Measurements from ENCODE around the gene RNASET2.
"Not testable (repeated sequence)": the region's sequence is repeated elsewhere in the genome, so short reads cannot be mapped to it uniquely, and the experiment has no call there.

Gene RNASET2

GRCh38 chr6:166904101-166904746, 52.1 kb downstream of the RNASET2 start:
- DNase-seq (ENCODE audit: low read depth in 4 of 4, low spot score in 1 of 4) = no peak

- DNase-seq (ENCODE audit: low read depth in 4 of 4, low spot score in 1 of 4) = no peak
Measured at GRCh38 chr6:166903500-166903899, 52.9 kb downstream of the RNASET2 start.

DNA sequence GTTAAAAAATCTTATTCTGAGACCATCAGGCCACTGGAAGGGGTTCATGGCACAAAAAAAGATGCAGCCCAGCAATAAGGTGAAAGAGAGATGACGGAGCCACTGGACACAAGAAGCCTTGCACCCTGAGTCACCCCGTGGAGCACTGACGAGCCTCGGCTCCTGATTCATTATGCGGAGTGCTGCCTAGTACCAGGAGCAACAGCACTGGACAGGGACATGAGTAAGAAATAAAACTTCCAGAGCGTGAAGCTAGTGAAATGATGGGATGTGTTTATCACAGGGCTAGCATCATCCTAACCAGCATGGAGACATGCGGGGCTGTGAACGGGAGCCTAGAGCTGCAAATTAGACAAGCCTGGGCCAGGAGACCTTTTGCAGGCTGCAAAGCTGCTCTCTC, 53.3 kb downstream of the RNASET2 start:
- DNase-seq (ENCODE audit: low read depth in 4 of 4, low spot score in 1 of 4) = no peak

GRCh38 chr6:166902211-166902755, 54.1 kb downstream of the RNASET2 start:
- no peak for DNase-seq (ENCODE audit: low read depth in 4 of 4, low spot score in 1 of 4)

DNA sequence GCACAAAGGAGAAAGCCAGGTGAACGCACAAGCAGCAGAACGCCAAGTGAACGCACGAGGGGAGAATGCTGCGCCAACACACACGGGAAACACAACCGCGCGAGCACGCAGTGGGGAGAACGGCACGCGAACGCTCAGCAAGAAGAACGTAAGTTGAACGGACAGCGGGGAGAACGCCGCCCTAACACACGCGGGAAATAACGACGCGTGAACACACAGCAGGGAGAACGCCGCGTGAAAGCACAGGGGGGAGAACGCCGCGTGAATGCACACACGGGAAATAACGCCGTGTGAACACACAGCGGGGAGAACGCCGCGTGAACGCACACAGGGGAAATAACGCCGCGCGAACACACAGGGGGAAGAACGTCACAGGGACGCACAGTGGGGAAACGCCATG, 54.7 kb downstream of the RNASET2 start:
- no peak for DNase-seq (ENCODE audit: low read depth in 4 of 4, low spot score in 1 of 4)

- DNase-seq (ENCODE audit: low read depth in 4 of 4, low spot score in 1 of 4) = no peak
Measured at GRCh38 chr6:166900956-166901607, 55.3 kb downstream of the RNASET2 start.

- DNase-seq (ENCODE audit: low read depth in 4 of 4, low spot score in 1 of 4) = no peak
Measured at GRCh38 chr6:166900130-166900708, 56.1 kb downstream of the RNASET2 start.

GRCh38 chr6:166898910-166899309, 57.4 kb downstream of the RNASET2 start:
- no peak for DNase-seq (ENCODE audit: low read depth in 4 of 4, low spot score in 1 of 4)

DNA sequence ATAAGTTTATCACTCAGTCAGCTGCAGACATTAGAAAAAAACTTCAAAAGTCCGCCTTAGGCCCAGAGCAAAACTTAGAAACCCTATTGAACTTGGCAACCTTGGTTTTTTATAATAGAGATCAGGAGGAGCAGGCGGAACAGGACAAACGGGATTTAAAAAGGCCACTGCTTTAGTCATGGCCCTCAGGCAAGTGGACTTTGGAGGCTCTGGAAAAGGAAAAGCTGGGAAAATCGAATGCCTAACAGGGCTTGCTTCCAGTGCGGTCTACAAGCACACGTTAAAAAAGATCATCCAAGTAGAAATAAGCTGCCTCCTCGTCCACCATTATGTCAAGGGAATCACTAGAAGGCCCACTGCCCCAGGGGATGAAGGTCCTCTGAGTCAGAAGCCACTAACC, 61.7 kb downstream of the RNASET2 start:
- DNase-seq (ENCODE audit: low read depth in 4 of 4, low spot score in 1 of 4) = not testable (repeated sequence)

DNA sequence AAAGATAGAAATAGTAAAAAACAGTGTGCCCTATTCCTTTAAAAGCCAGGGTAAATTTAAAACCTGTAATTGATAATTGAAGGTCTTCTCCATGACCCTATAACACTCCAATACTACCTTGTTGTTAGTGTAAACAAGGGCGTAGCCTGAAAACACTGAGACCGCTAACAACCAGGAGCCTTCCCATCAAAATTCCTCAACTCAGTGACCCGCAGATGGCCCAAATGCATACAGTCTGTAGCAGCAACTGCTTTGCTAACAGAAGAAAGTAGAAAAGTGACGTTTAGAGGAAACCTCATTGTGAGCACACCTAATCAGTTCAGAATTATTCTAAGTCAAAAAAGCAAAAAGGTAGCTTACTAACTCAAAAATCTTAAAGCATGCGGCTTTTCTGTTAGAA, 63.9 kb downstream of the RNASET2 start:
- DNase-seq (ENCODE audit: low read depth in 4 of 4, low spot score in 1 of 4) = not testable (repeated sequence)

GRCh38 chr6:166886773-166887172, 69.6 kb downstream of the RNASET2 start:
- DNase-seq (ENCODE audit: low read depth in 4 of 4, low spot score in 1 of 4) = not testable (repeated sequence)

DNA sequence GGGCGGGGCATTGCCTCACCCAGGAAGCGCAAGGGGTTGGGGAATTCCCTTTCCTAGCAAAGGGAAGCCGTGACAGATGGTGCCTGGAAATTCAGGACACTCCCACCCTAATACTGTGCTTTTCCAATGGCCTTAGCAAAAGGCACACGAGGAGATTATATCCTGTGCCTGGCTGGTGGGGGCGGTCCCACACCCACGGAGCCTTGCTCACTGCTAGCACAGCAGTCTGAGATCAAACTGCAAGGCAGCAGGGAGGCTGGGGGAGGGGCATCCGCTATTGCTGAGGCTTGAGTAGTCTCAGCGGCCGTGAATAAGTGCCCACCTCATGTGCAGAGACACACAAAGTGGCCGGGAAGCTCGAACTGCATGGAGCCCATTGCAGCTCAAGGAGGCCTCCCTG, 71.4 kb downstream of the RNASET2 start:
- not testable (repeated sequence) for DNase-seq (ENCODE audit: low read depth in 4 of 4, low spot score in 1 of 4)

DNA sequence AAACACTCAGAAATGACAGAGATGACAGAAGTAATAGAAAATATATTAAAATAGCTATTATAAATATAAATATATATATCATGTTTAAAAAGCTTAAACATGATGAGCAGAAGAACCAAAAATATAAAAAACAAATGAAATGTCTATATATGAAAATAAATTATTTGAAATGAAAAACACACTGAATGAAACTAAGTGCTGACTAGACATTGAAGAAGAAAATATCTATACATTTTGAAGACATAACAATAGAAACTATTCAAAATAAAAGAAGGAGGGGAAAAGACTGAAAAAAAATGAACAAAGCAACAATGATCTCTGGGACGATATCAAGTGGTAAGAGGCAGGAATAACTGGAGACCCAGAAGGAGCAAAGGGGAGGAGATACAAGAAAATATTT, 76.8 kb downstream of the RNASET2 start:
- no peak for DNase-seq (ENCODE audit: low read depth in 4 of 4, low spot score in 1 of 4)

All from stimulated activated CD4-positive, alpha-beta T cell treated with anti-CD3 and anti-CD28 coated beads, Interleukin-1b, Interleukin-23, amount 100 ng/mL, for 24 hours (primary cell).